Lung (tissue), 12 donors: ENCODE measurements around the gene ODAPH. TPM values are rescaled to one million over a fixed set of nuclear protein-coding genes. Genes with fewer than 3 reads are reported as not detected.
"Not testable (repeated sequence)": the region's sequence is repeated elsewhere in the genome, so short reads cannot be mapped to it uniquely, and the experiment has no call there.

ENCODE experiments used
- ATAC-seq: fragments of 200-7000 bp; cut with Tn5 transposase; one replicate; pipeline ENCODE4 v1.9.1; 2020; ENCODE audit warnings: moderate number of reproducible peaks; ENCODE audit not compliant: insufficient read depth, low FRiP score
- DNase-seq, 3 donors: peaks; one replicate each; pipeline ENCODE4 v3.0.0-alpha.2; 2013 to 2017
- H3K27ac ChIP-seq, 2 donors: one replicate each; pipeline ENCODE4 v1.5.1; 2013; ENCODE audit warnings: mild to moderate bottlenecking in 2 of 2, moderate library complexity in 2 of 2, control low read depth in 1 of 2, inconsistent platforms in 1 of 2, low read depth in 1 of 2, low read length in 1 of 2
- H3K27me3 ChIP-seq, 3 donors: one replicate each; pipeline ENCODE4 v1.5.1; 2013; ENCODE audit warnings: low read length in 2 of 3; ENCODE audit not compliant: control insufficient read depth in 3 of 3, insufficient read depth in 3 of 3
- H3K36me3 ChIP-seq, 4 donors: one replicate each; pipeline ENCODE4 v1.5.1; 2013; ENCODE audit warnings: low read length in 4 of 4, mild to moderate bottlenecking in 1 of 4, moderate library complexity in 1 of 4; ENCODE audit not compliant: control insufficient read depth in 4 of 4, insufficient read depth in 4 of 4
- H3K4me1 ChIP-seq, 5 donors: one replicate each; pipeline ENCODE4 v1.5.1; 2013; ENCODE audit warnings: low read length in 5 of 5, mild to moderate bottlenecking in 2 of 5, moderate library complexity in 1 of 5; ENCODE audit not compliant: control insufficient read depth in 5 of 5, insufficient read depth in 5 of 5
- H3K4me3 ChIP-seq: one replicate; pipeline ENCODE4 v1.5.1; 2013; ENCODE audit warnings: mild to moderate bottlenecking, control low read depth, moderate library complexity
- H3K9ac ChIP-seq, 2 donors: one replicate each; pipeline ENCODE4 v1.5.1; 2013; ENCODE audit warnings: low read length in 2 of 2, control low read depth in 1 of 2; ENCODE audit not compliant: insufficient read depth in 1 of 2
- H3K9me3 ChIP-seq, 4 donors: one replicate each; pipeline ENCODE4 v1.5.1; 2013; ENCODE audit warnings: low read length in 3 of 4, mild to moderate bottlenecking in 1 of 4, moderate library complexity in 1 of 4; ENCODE audit not compliant: control insufficient read depth in 4 of 4, insufficient read depth in 3 of 4
- WGBS, 2 donors: extraction: QIAGEN DNeasy Blood & Tissue Kit; methylation state at CpG; one replicate each; pipeline ENCODE4 v1.1.7; 2013; 5-methylcytosine and 5-hydroxymethylcytosine counted together
- polyA plus RNA-seq, 2 donors: library from polyadenylated mRNA; stranded (reverse); fragments of 200-250 nt; gene quantifications; one replicate each; pipeline ENCODE4 v1.2.1, GENCODE V29; 2013
- total RNA-seq, 2 donors: library from RNA; depleted of rRNA in 1 of 2; stranded (reverse); fragments of >200 nt in 1 of 2; gene quantifications; one replicate each; pipeline ENCODE4 v1.2.1, GENCODE V29; 2014 to 2021
- TF ChIP-seq, protein P1 (sequence below): IDR thresholded peaks from 2 replicates; pipeline ENCODE4 v1.5.1; 2012; ENCODE audit warnings: mild to moderate bottlenecking; ENCODE audit errors: control extremely low read depth, extremely low read depth
- donor health status: control.
- donor health status: control.
- donor health status: Bipolar disorder and iron deficiency.
- donor health status: healthy.
- donor health status: DM: yes; HTN: yes; CAD: no.

Gene ODAPH
- total and polyA plus RNA-seq, 4 donors = 0.02 to 0.10 TPM; not detected in 2

GRCh38 chr4:75514949-75515612 is 40.8 kb upstream of the ODAPH start:
- 51 to 59% methylated on average over 9 of the region's 9 CpGs for WGBS, 2 donors
- Histone ChIP-seq H3K36me3 (peaks cover 3 to 26% (median 11%) of the 10 kb centered on the region in 4 donors), H3K9me3 (no peaks in the 10 kb centered on the region), H3K27me3 (no peaks in the 10 kb centered on the region), H3K27ac (peak overlapping the region; percentile 93 to 97), H3K9ac (peak overlapping the region; percentile 71 to 99), H3K4me3 (peak overlapping the region; percentile 84), H3K4me1 (peaks cover 1 to 30% (median 17%) of the 10 kb centered on the region in 5 donors)
- peak in 1 of 3 donors; percentile 5 for DNase-seq
- no peak for ATAC-seq
- TF ChIP-seq, protein P1, sequence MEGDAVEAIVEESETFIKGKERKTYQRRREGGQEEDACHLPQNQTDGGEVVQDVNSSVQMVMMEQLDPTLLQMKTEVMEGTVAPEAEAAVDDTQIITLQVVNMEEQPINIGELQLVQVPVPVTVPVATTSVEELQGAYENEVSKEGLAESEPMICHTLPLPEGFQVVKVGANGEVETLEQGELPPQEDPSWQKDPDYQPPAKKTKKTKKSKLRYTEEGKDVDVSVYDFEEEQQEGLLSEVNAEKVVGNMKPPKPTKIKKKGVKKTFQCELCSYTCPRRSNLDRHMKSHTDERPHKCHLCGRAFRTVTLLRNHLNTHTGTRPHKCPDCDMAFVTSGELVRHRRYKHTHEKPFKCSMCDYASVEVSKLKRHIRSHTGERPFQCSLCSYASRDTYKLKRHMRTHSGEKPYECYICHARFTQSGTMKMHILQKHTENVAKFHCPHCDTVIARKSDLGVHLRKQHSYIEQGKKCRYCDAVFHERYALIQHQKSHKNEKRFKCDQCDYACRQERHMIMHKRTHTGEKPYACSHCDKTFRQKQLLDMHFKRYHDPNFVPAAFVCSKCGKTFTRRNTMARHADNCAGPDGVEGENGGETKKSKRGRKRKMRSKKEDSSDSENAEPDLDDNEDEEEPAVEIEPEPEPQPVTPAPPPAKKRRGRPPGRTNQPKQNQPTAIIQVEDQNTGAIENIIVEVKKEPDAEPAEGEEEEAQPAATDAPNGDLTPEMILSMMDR = no peak

- TF ChIP-seq, protein P1 = no peak
- DNase-seq (no peak), ATAC-seq (no peak)
- Histone ChIP-seq H3K27ac (no peak overlapping the region), H3K27me3 (no peaks in the 10 kb centered on the region), H3K4me1 (peaks cover 1 to 30% (median 17%) of the 10 kb centered on the region in 5 donors), H3K9ac (no peak overlapping the region), H3K36me3 (peaks cover 3 to 32% (median 12%) of the 10 kb centered on the region in 4 donors), H3K9me3 (no peaks in the 10 kb centered on the region), H3K4me3 (no peak overlapping the region)
- WGBS, 2 donors = 92% methylated on average over 1 of the region's 1 CpG
Observed at GRCh38 chr4:75516144-75516543, 39.7 kb upstream of the ODAPH start.

GRCh38 chr4:75519452-75519851 is 36.4 kb upstream of the ODAPH start:
- not testable (repeated sequence) for H3K9ac ChIP-seq, H3K4me1 ChIP-seq, ATAC-seq, H3K27me3 ChIP-seq, H3K27ac ChIP-seq, H3K9me3 ChIP-seq, DNase-seq, H3K4me3 ChIP-seq
- peaks cover 3 to 32% (median 16%) of the 10 kb centered on the region in 4 donors for H3K36me3 ChIP-seq
- 94 to 95% methylated on average over 3 to 4 of the region's 7 CpGs for WGBS, 2 donors

- WGBS, 2 donors = 84 to 96% methylated on average over 1 of the region's 1 CpG
Observed at GRCh38 chr4:75525086-75525485, 30.8 kb upstream of the ODAPH start.

More at GRCh38 chr4:75525086-75525485, 30.8 kb upstream of the ODAPH start:
- ATAC-seq (no peak), DNase-seq (peak in 2 of 3 donors; percentile 57 to 62)
- Histone ChIP-seq H3K4me1 (peaks cover 0 to 3% (median 0%) of the 10 kb centered on the region in 5 donors), H3K9me3 (peaks cover 0 to 2% (median 0%) of the 10 kb centered on the region in 4 donors), H3K27ac (no peak overlapping the region), H3K27me3 (no peaks in the 10 kb centered on the region), H3K9ac (no peak overlapping the region), H3K4me3 (no peak overlapping the region), H3K36me3 (peaks cover 8 to 28% (median 23%) of the 10 kb centered on the region in 4 donors)
- TF ChIP-seq, protein P1 = no peak
